GM15510 (cell line): Measurements from ENCODE around the gene SECISBP2.

ENCODE experiments used
- POLR2A ChIP-seq: IDR thresholded peaks from 3 replicates; pipeline ENCODE4 v1.6.1; 2011; ENCODE audit warnings: borderline replicate concordance; ENCODE audit not compliant: insufficient read length; ENCODE audit errors: extremely low read depth

Gene SECISBP2

DNA sequence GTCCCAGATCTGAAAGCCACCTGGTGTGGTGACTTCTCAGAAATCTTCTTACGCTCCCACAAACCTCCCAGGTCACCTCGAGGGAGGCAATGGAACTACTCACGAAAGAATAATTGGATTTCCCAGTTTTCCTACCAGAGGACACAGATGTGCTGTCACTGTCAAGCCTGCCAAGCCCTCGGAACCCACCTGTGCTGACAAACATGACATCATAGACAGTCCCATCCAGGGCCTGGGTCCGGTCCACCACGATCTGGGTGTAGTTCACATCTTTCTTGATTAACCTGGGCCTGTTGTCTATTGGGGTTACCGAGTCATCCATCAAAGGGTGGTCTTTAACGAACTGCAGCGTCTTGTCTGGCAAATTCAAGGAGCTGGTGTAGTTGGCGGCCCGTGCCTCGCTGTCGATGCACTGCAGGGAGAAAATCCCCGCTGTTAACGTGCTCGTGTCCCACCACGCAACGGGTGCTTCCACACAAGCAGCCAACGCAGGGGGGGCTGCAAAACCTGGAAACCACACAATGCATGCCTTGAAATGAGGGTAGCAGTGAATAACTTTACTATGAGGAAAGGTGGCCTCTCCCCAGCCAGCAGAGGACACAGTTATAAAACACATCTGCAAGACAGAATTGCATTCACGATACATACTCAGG, 69.0 kb downstream of the SECISBP2 start:
- no peak for TF ChIP-seq POLR2A

- TF ChIP-seq POLR2A, result no peak
Measured at GRCh38 chr9:89388084-89388867, 70.0 kb downstream of the SECISBP2 start.

- TF ChIP-seq POLR2A, result no peak
Measured at GRCh38 chr9:89388868-89389177, 70.5 kb downstream of the SECISBP2 start.

- TF ChIP-seq POLR2A, result no peak
Measured at GRCh38 chr9:89390068-89390555, 71.8 kb downstream of the SECISBP2 start.

DNA sequence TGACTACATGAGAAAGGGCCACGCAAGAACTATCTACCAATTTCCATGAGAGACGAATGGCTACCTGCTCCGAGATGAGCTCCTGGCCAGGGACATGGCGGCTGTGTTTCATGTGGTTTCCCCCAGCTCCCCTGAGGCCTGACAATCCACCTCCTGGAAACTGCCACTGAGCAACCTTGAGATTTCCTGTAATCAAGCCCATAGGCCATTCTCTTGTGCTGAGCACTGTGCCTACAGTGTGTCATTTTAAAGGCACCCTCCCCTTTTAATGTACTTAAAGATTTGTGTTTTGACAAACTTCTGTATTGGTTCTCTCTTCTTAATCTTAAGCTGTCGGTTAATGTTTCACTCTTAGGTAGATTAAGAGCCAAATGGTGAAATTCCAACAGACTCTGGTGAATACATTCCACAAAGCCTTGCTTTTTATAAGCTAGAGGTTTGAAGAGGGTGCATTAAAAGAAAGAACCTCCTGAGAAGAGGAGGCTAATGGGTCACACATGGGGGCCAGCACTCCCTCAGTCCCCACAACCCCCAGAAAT, 72.3 kb downstream of the SECISBP2 start:
- TF ChIP-seq POLR2A, result no peak

DNA sequence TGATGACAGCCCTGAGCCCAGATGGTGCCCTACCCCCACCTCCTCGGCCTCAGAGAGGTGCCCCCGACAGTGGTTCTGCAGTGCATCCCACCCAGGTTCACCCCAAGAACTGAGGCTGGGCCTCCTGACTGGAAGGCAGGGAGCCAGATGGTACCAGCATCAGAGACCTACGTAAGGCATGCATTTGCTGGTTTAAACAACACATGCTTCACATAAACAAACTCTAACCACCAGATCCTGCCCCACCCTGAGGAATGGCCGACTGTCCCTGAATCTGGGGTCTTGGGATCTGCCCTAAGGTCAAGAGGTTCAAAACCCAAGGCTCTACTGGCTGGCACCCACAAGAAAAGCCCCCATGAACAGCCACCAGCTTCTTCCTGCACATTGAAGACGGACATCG, 73.3 kb downstream of the SECISBP2 start:
- TF ChIP-seq POLR2A, result no peak

- TF ChIP-seq POLR2A, result no peak
Measured at GRCh38 chr9:89394412-89394811, 76.1 kb downstream of the SECISBP2 start.

DNA sequence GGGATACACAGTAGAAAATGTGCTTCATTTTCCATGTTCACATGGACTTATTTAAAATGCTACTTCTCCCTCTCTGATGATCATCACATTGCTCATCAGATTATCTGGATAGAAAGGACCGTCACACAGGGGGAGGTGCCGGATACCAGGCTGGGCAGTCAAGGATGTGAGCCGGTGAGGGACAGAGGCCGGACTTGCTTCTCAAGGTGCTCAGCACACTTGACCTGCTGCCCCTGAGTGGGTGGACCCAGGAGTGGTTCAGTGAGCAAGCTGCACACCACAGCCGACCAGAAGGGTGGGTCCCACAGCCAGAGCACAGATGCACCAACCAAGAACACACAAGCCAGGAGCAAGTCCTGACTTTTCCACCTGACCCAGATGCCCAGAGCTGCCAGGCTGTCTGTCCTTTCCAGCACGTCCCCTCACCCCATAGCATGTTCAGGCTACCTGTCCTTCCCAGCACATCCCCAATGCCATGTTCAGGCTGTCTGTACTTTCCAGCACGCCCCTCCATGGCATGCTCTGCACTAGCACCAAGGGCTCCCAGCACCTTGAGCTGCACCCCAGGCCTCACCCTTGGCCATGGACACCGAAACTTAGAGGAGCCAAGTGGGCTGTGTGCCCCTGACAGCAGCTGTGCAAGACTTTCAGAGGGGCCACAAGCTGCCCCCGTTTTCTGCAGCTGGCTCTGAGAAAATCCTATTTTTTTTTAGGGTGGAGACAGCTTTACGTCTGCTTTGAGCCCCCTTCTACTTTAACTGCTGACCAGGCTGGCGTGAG, 77.8 kb downstream of the SECISBP2 start:
- TF ChIP-seq POLR2A, result peak; percentile 8

GRCh38 chr9:89397471-89397870, 79.2 kb downstream of the SECISBP2 start:
- TF ChIP-seq POLR2A, result no peak

GRCh38 chr9:89398621-89399020, 80.3 kb downstream of the SECISBP2 start:
- no peak for TF ChIP-seq POLR2A

DNA sequence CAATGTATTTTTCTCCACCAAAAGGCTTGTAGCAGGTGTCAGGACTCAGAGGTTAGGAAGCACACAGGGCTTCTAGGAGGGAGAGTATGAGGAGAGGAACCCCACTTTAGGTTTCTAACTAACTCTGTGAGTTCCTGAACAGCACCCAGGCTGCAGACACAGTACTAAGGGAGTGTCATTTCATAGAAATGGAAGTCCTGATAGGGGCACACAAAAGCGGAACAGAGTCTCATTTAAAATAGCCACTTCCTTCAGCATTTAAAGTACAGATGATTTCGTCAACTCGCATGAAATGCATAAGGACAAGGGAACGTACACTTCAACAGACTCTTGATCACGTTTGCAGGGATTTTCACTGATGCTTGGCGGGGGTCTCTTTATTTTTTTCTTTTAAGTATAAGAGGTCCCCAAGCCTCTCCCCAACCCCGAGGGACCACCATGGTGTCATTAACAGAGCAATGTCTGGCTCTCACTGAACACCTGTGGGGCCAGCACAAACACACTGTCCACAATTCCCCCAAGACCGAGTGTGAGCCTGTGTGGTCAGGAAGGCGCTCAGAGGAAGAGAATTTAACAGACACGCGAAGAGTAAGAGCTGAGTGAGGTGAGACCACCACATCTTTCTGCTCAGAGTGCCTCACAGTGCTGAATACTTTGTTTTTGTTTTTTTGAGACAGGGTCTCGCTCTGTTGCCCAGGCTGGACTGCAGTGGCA, 82.3 kb downstream of the SECISBP2 start:
- no peak for TF ChIP-seq POLR2A

GRCh38 chr9:89402695-89403427, 84.6 kb downstream of the SECISBP2 start:
- TF ChIP-seq POLR2A, result no peak

- no peak for TF ChIP-seq POLR2A
Measured at GRCh38 chr9:89404074-89404473, 85.8 kb downstream of the SECISBP2 start.

DNA sequence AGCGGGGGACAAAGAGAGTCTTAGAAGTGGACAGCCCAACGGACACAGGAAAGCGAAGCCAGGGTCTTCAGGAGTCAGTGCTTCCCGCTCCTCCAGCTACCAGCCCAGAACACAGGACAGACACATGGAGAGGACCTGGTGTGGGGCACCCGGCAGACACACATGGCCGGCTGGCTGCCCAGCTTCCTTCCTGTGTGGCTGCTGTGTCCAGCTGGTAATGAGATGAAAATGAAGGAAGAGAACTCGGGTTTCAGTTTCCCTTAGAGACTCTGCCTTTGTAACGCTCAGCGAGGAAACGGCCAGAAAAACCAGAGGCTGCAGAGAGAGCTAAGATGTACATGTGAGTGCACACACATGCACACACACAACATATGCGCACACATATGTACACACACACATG, 87.5 kb downstream of the SECISBP2 start:
- peak; percentile 39 for TF ChIP-seq POLR2A
